IMR-90 (cell line): Measurements from ENCODE around the gene ARHGEF1. TPM values are rescaled to one million over a fixed set of nuclear protein-coding genes. Genes with fewer than 3 reads are reported as not detected.
"Not testable (repeated sequence)": the region's sequence is repeated elsewhere in the genome, so short reads cannot be mapped to it uniquely, and the experiment has no call there.

ENCODE experiments used
- ATAC-seq: fragments of 200-7000 bp; cut with Tn5 transposase; 2 replicates; pipeline ENCODE4 v1.9.1; 2020; ENCODE audit warnings: low read depth, mild to moderate bottlenecking, moderate library complexity
- BruUV-seq: library from RNA; stranded (reverse); fragments of 400-500 nt; replicated peaks from 2 replicates; lab custom pipeline; 2021; lab: Mats Ljungman, UMichigan
- CTCF ChIA-PET: fragments of 300-600 bp; formaldehyde crosslinking; extraction: SDS; loops from one replicate; lab custom pipeline; 2021; ENCODE audit warnings: antibody characterized with exemption; lab: Yijun Ruan, JAX
- POLR2A ChIA-PET: fragments of 300-600 bp; sonication (Branson Sonifier 250); formaldehyde crosslinking; loops from one replicate; lab custom pipeline; 2022; ENCODE audit warnings: antibody characterized with exemption; ENCODE audit not compliant: unreplicated experiment; lab: Charles Lee
- DNase-seq: peaks from one replicate; pipeline ENCODE4 v3.0.0; 2013
- H2AFZ ChIP-seq: replicated peaks from 2 replicates; pipeline ENCODE3; 2013; ENCODE audit warnings: low read length, mild to moderate bottlenecking; ENCODE audit not compliant: poor library complexity
- H2AK5ac ChIP-seq: 2 replicates; pipeline ENCODE4 v1.6.1; 2013; ENCODE audit warnings: low read depth, low read length, inconsistent platforms
- H2AK9ac ChIP-seq: replicated peaks from 2 replicates; pipeline ENCODE3; 2013; ENCODE audit warnings: mild to moderate bottlenecking, low read depth, low read length, moderate library complexity; ENCODE audit not compliant: poor library complexity
- H2BK120ac ChIP-seq: 2 replicates; pipeline ENCODE4 v1.6.1; 2013; ENCODE audit warnings: low read depth, low read length, inconsistent platforms
- H2BK15ac ChIP-seq: 3 replicates; pipeline ENCODE4 v1.6.1; 2013; ENCODE audit warnings: low read depth, low read length, inconsistent platforms
- H2BK20ac ChIP-seq: 2 replicates; pipeline ENCODE4 v1.6.1; 2013; ENCODE audit warnings: low read depth, mild to moderate bottlenecking, inconsistent platforms, low read length, moderate library complexity
- H2BK5ac ChIP-seq: 2 replicates; pipeline ENCODE4 v1.6.1; 2013; ENCODE audit warnings: mild to moderate bottlenecking, low read depth, low read length, inconsistent platforms; ENCODE audit not compliant: poor library complexity, severe bottlenecking
- H3K14ac ChIP-seq: replicated peaks from 2 replicates; pipeline ENCODE4 v1.6.1; 2013; ENCODE audit warnings: low read depth, low read length, inconsistent platforms
- H3K18ac ChIP-seq: 2 replicates; pipeline ENCODE4 v1.6.1; 2013; ENCODE audit warnings: low read depth, low read length, control low read depth
- H3K23ac ChIP-seq: 2 replicates; pipeline ENCODE4 v1.6.1; 2013; ENCODE audit warnings: low read depth, low read length, inconsistent platforms
- H3K27ac ChIP-seq: 2 replicates; pipeline ENCODE4 v1.5.1; 2013; ENCODE audit warnings: mild to moderate bottlenecking, control low read depth, low read length; ENCODE audit not compliant: insufficient read depth
- H3K27me3 ChIP-seq: 2 replicates; pipeline ENCODE4 v1.6.1; 2013; ENCODE audit warnings: low read length; ENCODE audit not compliant: control insufficient read depth, insufficient read depth
- H3K36me3 ChIP-seq: 2 replicates; pipeline ENCODE4 v1.6.1; 2013; ENCODE audit warnings: low read length, mixed read lengths; ENCODE audit not compliant: control insufficient read depth, insufficient read depth
- H3K4ac ChIP-seq: 2 replicates; pipeline ENCODE4 v1.6.1; 2013; ENCODE audit warnings: low read depth, low read length, inconsistent platforms
- H3K4me1 ChIP-seq: 2 replicates; pipeline ENCODE4 v1.6.1; 2013; ENCODE audit warnings: low read length, mixed read lengths; ENCODE audit not compliant: control insufficient read depth, insufficient read depth
- H3K4me2 ChIP-seq: 2 replicates; pipeline ENCODE4 v1.6.1; 2013; ENCODE audit warnings: low read depth, mild to moderate bottlenecking, control low read depth, low read length, moderate library complexity
- H3K4me3 ChIP-seq: 2 replicates; pipeline ENCODE4 v1.5.1; 2013; ENCODE audit warnings: low read depth, mild to moderate bottlenecking, control low read depth, low read length, moderate library complexity; ENCODE audit not compliant: insufficient read depth
- H3K56ac ChIP-seq: 2 replicates; pipeline ENCODE4 v1.6.1; 2013; ENCODE audit warnings: low read length, inconsistent platforms; ENCODE audit not compliant: insufficient read depth; ENCODE audit errors: extremely low read depth
- H3K79me1 ChIP-seq, 2 experiments: 2 replicates each; pipeline ENCODE4 v1.6.1; 2013; ENCODE audit warnings: low read length in 2 of 2, inconsistent platforms in 1 of 2, low read depth in 1 of 2
- H3K9ac ChIP-seq: 2 replicates; pipeline ENCODE4 v1.6.1; 2013; ENCODE audit warnings: low read depth, low read length, control low read depth
- H3K9me1 ChIP-seq: 2 replicates; pipeline ENCODE4 v1.6.1; 2013; ENCODE audit warnings: low read length, inconsistent platforms; ENCODE audit not compliant: insufficient read depth
- H3K9me3 ChIP-seq: 2 replicates; pipeline ENCODE4 v1.6.1; 2013; ENCODE audit warnings: low read length; ENCODE audit not compliant: control insufficient read depth, insufficient read depth
- H4K20me1 ChIP-seq: 2 replicates; pipeline ENCODE4 v1.6.1; 2013; ENCODE audit warnings: low read length, inconsistent platforms; ENCODE audit not compliant: insufficient read depth
- H4K5ac ChIP-seq: 2 replicates; pipeline ENCODE4 v1.6.1; 2013; ENCODE audit warnings: mild to moderate bottlenecking, low read depth, low read length, control low read depth
- H4K8ac ChIP-seq, 2 experiments: 2 replicates each; pipeline ENCODE4 v1.6.1; 2013; ENCODE audit warnings: low read depth in 2 of 2, low read length in 2 of 2, control low read depth in 1 of 2, inconsistent platforms in 1 of 2
- H4K91ac ChIP-seq: 2 replicates; pipeline ENCODE4 v1.6.1; 2013; ENCODE audit warnings: low read depth, low read length, inconsistent platforms; ENCODE audit not compliant: insufficient read depth
- CEBPB ChIP-seq: IDR thresholded peaks from 2 replicates; pipeline ENCODE4 v1.6.1; 2012; ENCODE audit warnings: low read depth, low read length, improper control_type of control experiment
- MAZ ChIP-seq: IDR thresholded peaks from 2 replicates; pipeline ENCODE4 v1.6.1; 2012; ENCODE audit warnings: low read depth, mild to moderate bottlenecking, low read length, improper control_type of control experiment, moderate library complexity, borderline replicate concordance
- WGBS, 2 experiments: methylation state at CpG; one replicate each; pipeline versions ENCODE4 v1.1.5 to v1.1.7; 2013; ENCODE audit warnings: missing lambda C conversion rate in 2 of 2; ENCODE audit not compliant: insufficient read length in 1 of 2; ENCODE audit errors: extremely low coverage in 2 of 2; 5-methylcytosine and 5-hydroxymethylcytosine counted together
- dilution Hi-C: fragments of 300-500 bp; cut with HindIII; formaldehyde crosslinking; loops from one replicate; pipeline ENCODE4 v1.14.3; 2018; ENCODE audit warnings: low sequenced_read_pairs; ENCODE audit not compliant: unreplicated experiment
- in situ Hi-C: fragments of 300-500 bp; cut with MboI; formaldehyde crosslinking; loops from 3 replicates; pipeline ENCODE4 v1.14.3; 2019; ENCODE audit warnings: low sequenced_read_pairs, inconsistent platforms, mixed read lengths
- intact Hi-C: fragments of 100-400 bp; cut with micrococcal nuclease; formaldehyde crosslinking; loops from 2 replicates; pipeline ENCODE4 v1.10.0; 2022
- polyA plus RNA-seq, 3 experiments: library from polyadenylated mRNA; depleted of rRNA; stranded (reverse); fragments of >200 nt; gene quantifications; 2 replicates each; pipeline ENCODE4 v1.2.3, GENCODE V29; 2012; ENCODE audit warnings: low replicate concordance in 1 of 3
- total RNA-seq: library from RNA; depleted of rRNA; stranded (reverse); fragments of >200 nt; gene quantifications from 2 replicates; pipeline ENCODE4 v1.2.3, GENCODE V29; 2012

Gene ARHGEF1
- total and polyA plus RNA-seq, 2 of the 4 experiments (the other 2 are of a cell fraction), result 11.5 to 47.1 TPM

DNA sequence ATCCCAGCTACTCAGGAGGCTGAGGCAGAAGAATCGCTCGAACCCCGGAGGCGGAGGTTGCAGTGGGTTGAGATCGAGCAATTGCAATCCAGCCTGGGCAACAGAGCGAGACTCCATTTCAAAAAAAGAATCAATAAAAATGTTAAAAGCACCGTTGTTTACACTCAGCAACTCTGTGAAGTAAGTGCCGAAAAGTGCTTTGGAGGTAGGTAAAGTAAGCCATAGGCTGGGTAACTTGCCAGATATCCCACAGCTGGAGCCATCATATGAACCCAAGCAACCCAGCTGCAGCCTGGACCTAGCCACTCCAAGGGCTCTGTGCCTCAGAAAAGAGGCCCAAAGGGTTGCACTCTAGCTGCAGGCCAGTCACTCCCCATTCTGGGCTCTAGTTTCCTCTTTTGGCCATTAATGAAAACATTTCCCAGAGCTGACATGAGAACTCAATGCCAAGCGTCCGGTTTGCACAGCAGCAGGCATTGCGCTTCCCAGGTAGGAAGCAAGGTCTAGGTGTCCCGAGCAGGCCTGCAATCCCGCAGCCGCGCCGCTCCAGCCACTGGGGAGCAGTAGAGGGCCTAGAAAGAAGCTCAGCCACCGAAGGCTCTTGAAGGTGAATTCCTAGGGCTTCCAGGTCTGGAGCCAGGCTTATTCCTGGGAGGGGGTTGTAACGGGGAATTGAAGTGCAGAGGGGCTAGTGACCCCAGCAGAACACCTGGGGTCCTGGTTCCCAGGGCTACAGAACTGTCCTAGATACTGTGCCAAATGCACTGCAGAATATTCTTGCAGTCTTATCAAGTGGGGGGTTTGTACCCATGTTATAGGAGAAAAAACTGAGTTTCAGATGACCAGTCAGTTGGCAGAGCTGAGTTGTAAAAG lies 10.0 kb upstream of the ARHGEF1 start (continued):
- TF ChIP-seq MAZ (0 out of 2 replicates have a peak, but pooled peaks have one; percentile 35), CEBPB (no peak)

- CTCF ChIA-PET, result interaction anchor here (0.6 kb wide), 1 partner anchor 551 kb away, joined by 4 read pairs; no protein-coding TSS in a partner anchor
- Histone ChIP-seq H3K27me3 (peaks cover 15% of the 10 kb centered on the region; the same call in 1 of the 2 replicates), H3K36me3 (peaks cover 15% of the 10 kb centered on the region), H4K20me1 (peaks cover 27% of the 10 kb centered on the region)
- H2BK20ac ChIP-seq, H3K4me3 ChIP-seq, H3K18ac ChIP-seq, H2AK9ac ChIP-seq, H3K9me3 ChIP-seq, H3K23ac ChIP-seq, H3K4ac ChIP-seq, H2BK15ac ChIP-seq, H4K5ac ChIP-seq, H2BK5ac ChIP-seq, H4K8ac ChIP-seq, in situ Hi-C loops, H4K91ac ChIP-seq, intact Hi-C loops, dilution Hi-C loops, H2AK5ac ChIP-seq, H3K79me1 ChIP-seq, H3K4me2 ChIP-seq, DNase-seq, H3K9ac ChIP-seq, POLR2A ChIA-PET, H3K4me1 ChIP-seq, ATAC-seq, BruUV-seq, H3K27ac ChIP-seq, H3K56ac ChIP-seq, H3K14ac ChIP-seq, H2BK120ac ChIP-seq, H2AFZ ChIP-seq, H3K9me1 ChIP-seq: not testable (repeated sequence)
- no CpG with 5 or more reads among the region's 3 CpGs for WGBS, 2 experiments
Observed at GRCh38 chr19:41875973-41876372, 7.0 kb upstream of the ARHGEF1 start.
